Measurements from ENCODE around the gene CXCL1. TPM values are rescaled to one million over a fixed set of nuclear protein-coding genes. Genes with fewer than 3 reads are reported as not detected.

Gene CXCL1
- total RNA-seq, 1 donor from 2014 or later: 53.3 TPM

GRCh38 chr4:73916172-73916925 lies 47.2 kb downstream of the CXCL1 start:
- no peak for DNase-seq (ENCODE audit: low read depth, low spot score)

- no peak for DNase-seq (ENCODE audit: low read depth, low spot score)
These were observed 47.9 kb downstream of the CXCL1 start for GRCh38 chr4:73917081-73917501.

GRCh38 chr4:73918058-73918457 lies 48.9 kb downstream of the CXCL1 start:
- DNase-seq (ENCODE audit: low read depth, low spot score): no peak

- DNase-seq (ENCODE audit: low read depth, low spot score): no peak
These were observed 50.5 kb downstream of the CXCL1 start for GRCh38 chr4:73919691-73920090.

Other genes starting within 250 kb of the CXCL1 start
- gene RASSF6, start 249.0 kb upstream of the CXCL1 start, total RNA-seq: not detected in 2 replicates
- 311 and 535 TPM in 2 replicates for gene CXCL8, start 128.8 kb upstream of the CXCL1 start, total RNA-seq
- gene CXCL6, start 32.7 kb upstream of the CXCL1 start, total RNA-seq: 3.0 and 18.3 TPM in 2 replicates
- 1.1 TPM in 1 of 2 replicates, not detected in the other for gene PF4V1, start 16.1 kb upstream of the CXCL1 start, total RNA-seq
- gene PF4, start 112.6 kb downstream of the CXCL1 start, total RNA-seq: 0.18 TPM in 1 of 2 replicates, not detected in the other
- gene PPBP, start 118.8 kb downstream of the CXCL1 start, total RNA-seq: not detected in 2 replicates
- 0.13 and 1.3 TPM in 2 replicates for gene CXCL5, start 129.3 kb downstream of the CXCL1 start, total RNA-seq
- gene CXCL3, start 169.3 kb downstream of the CXCL1 start, total RNA-seq: 1.2 and 1.5 TPM in 2 replicates
- 12.1 and 22.5 TPM in 2 replicates for gene CXCL2, start 229.8 kb downstream of the CXCL1 start, total RNA-seq

Data from pulmonary artery endothelial cell (primary cell).